NT2/D1 (cell line): Measurements from ENCODE around the gene AFAP1L2.

ENCODE experiments used
- DNase-seq: peaks from one replicate; pipeline ENCODE4 v3.0.0-alpha.2; 2011; ENCODE audit warnings: low read depth, low spot score
- H3K27me3 ChIP-seq: 2 replicates; pipeline ENCODE4 v1.6.0; 2011; ENCODE audit warnings: mild to moderate bottlenecking; ENCODE audit not compliant: insufficient read length, insufficient read depth
- H3K36me3 ChIP-seq: 2 replicates; pipeline ENCODE4 v1.6.1; 2011; ENCODE audit warnings: mild to moderate bottlenecking, low read length, mixed read lengths; ENCODE audit not compliant: insufficient read depth, insufficient read length
- H3K4me1 ChIP-seq: 2 replicates; pipeline ENCODE4 v1.5.1; 2011; ENCODE audit not compliant: insufficient read depth, insufficient read length
- H3K4me3 ChIP-seq: 2 replicates; pipeline ENCODE4 v1.5.1; 2011; ENCODE audit warnings: low read depth; ENCODE audit not compliant: insufficient read length
- H3K9ac ChIP-seq: 2 replicates; pipeline ENCODE4 v1.6.0; 2011; ENCODE audit warnings: low read depth; ENCODE audit not compliant: insufficient read length
- H3K9me3 ChIP-seq: 2 replicates; pipeline ENCODE4 v1.5.1; 2011; ENCODE audit warnings: mild to moderate bottlenecking, low read length; ENCODE audit not compliant: insufficient read depth
- SUZ12 ChIP-seq: IDR thresholded peaks from 2 replicates; pipeline ENCODE4 v1.6.1; 2011; ENCODE audit not compliant: insufficient read length, insufficient read depth; ENCODE audit errors: extremely low read depth
- YY1 ChIP-seq: IDR thresholded peaks from 2 replicates; pipeline ENCODE4 v1.6.1; 2011; ENCODE audit not compliant: insufficient read length, insufficient read depth
- ZNF274 ChIP-seq: IDR thresholded peaks from 2 replicates; pipeline ENCODE4 v1.6.1; 2011; ENCODE audit warnings: mild to moderate bottlenecking, low read depth, low read length

AFAP1L2 gene

DNA sequence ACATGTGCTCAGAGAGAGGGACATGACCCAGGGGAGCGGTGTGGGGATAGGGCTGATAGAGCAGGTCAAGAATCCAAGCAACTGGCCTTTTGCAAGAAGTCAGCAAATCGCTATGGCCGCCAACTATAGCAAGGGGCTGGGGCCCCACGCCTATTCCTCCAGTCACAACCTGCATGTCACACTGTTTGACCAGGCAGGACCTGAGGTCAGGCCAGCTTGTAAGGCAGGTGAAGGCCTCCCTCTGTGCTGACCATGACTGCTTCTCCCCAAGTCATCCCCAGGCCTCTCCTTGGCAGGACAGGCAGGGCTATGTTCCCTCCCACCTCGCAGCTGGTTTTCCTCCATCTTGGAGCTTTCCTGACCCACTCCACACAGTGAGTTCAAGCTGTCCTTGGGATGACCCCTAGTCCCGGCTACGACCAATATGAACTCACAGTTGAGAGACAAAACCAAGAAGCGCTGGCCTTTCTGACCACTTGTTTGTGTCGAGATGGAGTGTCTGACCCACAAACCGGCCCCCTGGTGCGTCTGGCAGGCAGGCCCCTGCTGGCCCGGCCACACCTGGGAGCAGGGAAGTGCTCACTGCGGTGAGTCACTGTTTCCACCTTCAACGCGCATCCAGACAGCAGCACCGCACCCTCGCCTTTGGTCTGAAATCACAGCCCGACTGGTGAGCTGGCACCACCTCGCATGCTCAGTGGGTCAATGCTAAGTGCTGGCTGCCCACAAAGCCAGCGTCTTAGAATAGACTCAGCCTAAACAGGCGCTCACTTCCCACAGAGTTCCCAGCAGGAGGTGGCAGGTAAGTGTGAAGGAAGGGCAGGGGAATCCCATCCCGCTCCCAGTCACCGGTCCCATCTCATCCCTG, 83.8 kb downstream of the AFAP1L2 start:
- H3K36me3 ChIP-seq, result peaks cover 4% of the 10 kb centered on the region
- no peak overlapping the region for H3K4me3 ChIP-seq
- H3K9me3 ChIP-seq, result no peaks in the 10 kb centered on the region
- H3K27me3 ChIP-seq, result no peaks in the 10 kb centered on the region
- H3K4me1 ChIP-seq, result peaks cover 4% of the 10 kb centered on the region
- H3K9ac ChIP-seq, result no peak overlapping the region
- TF ChIP-seq SUZ12 (no peak), YY1 (no peak), ZNF274 (no peak)
- DNase-seq, result no peak

DNA sequence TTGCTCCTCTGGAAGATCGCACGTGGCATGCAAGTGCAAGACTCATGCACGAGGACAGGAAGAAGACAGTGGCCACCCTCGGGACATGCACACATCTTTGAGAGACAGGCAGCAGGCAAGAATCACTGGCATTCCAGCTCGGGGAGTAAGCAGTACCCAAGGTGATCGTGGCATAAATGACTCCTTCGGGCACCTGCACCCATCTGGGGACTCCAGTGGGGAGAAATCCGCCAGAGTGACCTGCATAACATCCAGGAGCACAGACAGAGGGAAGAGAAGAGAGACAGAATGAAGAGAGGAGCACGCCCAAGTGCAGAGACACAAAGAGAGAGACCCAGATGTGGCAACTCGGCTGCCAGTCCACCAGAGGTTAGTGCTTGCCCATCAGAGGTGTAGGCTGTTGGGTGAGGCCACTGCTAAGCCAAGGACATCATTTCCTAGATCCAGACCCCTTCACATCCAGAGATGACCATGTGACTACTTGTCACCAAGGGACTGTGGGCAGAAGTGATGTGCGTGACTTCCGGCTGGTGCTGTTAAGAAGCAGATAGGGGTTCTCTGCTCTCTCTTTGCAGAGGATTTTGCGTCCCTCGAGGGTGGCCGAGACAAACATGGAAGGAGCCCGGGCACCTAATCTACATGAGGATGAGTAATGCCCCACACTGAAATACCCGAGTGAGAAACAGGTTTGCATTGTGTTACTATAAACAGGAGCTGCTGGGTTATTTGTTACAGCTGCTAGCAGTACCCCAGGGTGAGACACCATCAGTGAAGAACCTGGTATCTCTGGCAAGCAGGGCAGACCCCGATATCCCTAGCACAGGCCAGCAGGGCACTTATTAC, 84.7 kb downstream of the AFAP1L2 start:
- no peaks in the 10 kb centered on the region for H3K27me3 ChIP-seq
- H3K36me3 ChIP-seq, result no peaks in the 10 kb centered on the region
- H3K4me1 ChIP-seq, result peaks cover 4% of the 10 kb centered on the region
- H3K4me3 ChIP-seq, result no peak overlapping the region
- TF ChIP-seq ZNF274 (no peak), SUZ12 (no peak), YY1 (no peak)
- no peaks in the 10 kb centered on the region for H3K9me3 ChIP-seq
- no peak for DNase-seq
- no peak overlapping the region for H3K9ac ChIP-seq

DNA sequence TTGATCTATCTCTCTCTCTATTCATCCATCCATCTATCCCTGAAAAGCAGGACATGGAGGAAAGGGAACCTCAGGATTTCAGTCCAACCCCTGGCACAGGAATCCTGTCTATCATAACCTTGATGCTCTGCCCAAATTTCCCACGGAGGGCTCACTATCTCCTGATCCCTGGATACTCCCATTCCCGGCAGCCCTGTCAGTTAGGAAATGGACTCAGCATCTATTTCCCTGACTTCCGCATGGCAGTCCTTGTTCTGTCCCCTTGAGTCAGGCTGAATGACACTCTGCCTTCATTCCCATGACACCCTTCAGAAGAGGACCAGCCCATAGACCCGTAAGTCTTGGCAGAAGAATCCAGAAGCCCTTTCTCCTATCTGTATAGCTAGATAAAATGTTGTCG, 87.6 kb downstream of the AFAP1L2 start:
- Histone ChIP-seq H3K4me1 (peaks cover 4% of the 10 kb centered on the region), H3K9me3 (no peaks in the 10 kb centered on the region), H3K9ac (no peak overlapping the region), H3K27me3 (no peaks in the 10 kb centered on the region), H3K4me3 (no peak overlapping the region), H3K36me3 (peaks cover 22% of the 10 kb centered on the region)
- TF ChIP-seq ZNF274, result no peak
- TF ChIP-seq YY1, result no peak
- TF ChIP-seq SUZ12, result no peak
- DNase-seq, result no peak

DNA sequence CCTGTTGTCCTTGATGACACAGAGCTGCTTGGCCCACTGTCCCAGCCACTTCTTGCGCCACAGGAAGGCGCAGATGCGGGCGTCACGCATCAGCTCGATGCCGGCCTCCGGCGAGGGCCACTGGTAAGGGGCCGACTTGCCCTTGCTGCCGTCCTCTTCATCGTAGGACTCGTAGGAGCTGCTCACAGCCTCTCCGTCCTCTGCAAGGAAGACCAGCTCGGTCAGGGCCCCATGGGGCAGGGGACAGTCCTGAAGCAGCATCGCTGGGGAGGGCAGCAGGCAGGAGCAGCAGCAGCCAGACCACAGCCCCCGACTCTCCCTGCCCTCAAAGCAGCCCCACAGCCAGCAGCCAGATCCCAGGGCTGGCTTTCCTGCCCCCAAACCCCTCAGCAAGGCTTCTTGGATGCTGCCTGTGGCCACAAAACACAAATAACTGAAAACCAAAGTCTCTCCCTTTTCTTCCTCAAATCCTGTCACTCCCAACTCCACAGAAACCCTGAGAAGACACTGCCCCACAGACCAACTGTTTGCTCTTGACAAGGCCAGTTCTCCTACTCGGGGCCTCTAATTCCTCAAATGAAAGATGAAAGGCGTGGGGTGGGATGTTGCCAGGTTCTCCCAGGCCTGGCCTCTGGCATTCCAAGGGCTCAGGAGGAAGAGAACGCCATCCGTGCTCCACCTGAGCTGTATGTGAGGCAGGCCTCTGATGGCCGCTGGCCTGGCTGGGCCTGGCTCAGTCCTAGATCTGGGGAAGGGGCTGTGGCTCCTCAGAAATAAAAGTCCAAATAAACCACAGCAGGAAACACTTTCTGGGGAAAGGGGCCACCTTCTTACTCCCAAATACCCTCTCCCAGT, 88.5 kb downstream of the AFAP1L2 start:
- H3K36me3 ChIP-seq, result peaks cover 22% of the 10 kb centered on the region
- DNase-seq, result no peak
- H3K9me3 ChIP-seq, result no peaks in the 10 kb centered on the region
- TF ChIP-seq SUZ12, result no peak
- no peaks in the 10 kb centered on the region for H3K27me3 ChIP-seq
- H3K4me1 ChIP-seq, result peaks cover 9% of the 10 kb centered on the region
- H3K9ac ChIP-seq, result no peak overlapping the region
- H3K4me3 ChIP-seq, result no peak overlapping the region

GRCh38 chr10:114313866-114314265, 90.4 kb downstream of the AFAP1L2 start:
- Histone ChIP-seq H3K9me3 (no peaks in the 10 kb centered on the region), H3K4me3 (no peak overlapping the region), H3K27me3 (no peaks in the 10 kb centered on the region), H3K9ac (no peak overlapping the region), H3K4me1 (peaks cover 5% of the 10 kb centered on the region), H3K36me3 (peaks cover 22% of the 10 kb centered on the region)
- TF ChIP-seq ZNF274 (no peak), SUZ12 (no peak), YY1 (no peak)
- DNase-seq, result no peak

DNA sequence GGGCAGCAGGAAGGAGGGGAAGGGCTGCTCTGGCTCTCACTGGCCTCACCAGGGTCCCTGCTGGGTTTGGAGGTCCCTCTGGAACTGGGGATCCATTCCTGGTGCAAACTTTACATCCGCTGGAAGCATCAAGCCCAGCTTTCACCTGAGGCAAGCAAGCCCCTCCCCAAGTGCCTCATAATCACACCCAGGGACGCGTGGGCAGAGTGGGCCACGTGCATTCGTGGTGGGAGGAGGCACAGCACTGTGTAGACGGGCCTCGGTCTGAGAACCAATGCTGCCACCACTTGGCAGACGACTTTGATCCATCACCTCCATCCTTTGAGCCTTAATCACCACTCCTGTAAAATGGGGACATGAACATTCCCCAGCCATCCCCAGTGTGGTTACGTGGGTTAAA, 91.2 kb downstream of the AFAP1L2 start:
- Histone ChIP-seq H3K4me3 (no peak overlapping the region), H3K4me1 (peaks cover 5% of the 10 kb centered on the region), H3K36me3 (peaks cover 28% of the 10 kb centered on the region), H3K9ac (no peak overlapping the region), H3K27me3 (no peaks in the 10 kb centered on the region), H3K9me3 (no peaks in the 10 kb centered on the region)
- TF ChIP-seq ZNF274 (no peak), SUZ12 (no peak), YY1 (no peak)
- no peak for DNase-seq
